ENCODE measurements around the gene CTSF. TPM values are rescaled to one million over a fixed set of nuclear protein-coding genes. Genes with fewer than 3 reads are reported as not detected.

CTSF gene
- total RNA-seq, 1 experiment from 2014 or later: 0.34 TPM

GRCh38 chr11:66603072-66603471, 34.7 kb upstream of the CTSF start:
- no peak overlapping the region for H3K9ac ChIP-seq (ENCODE audit: low read length)
- POLR2A ChIA-PET: no interaction called here
- H3K27me3 ChIP-seq (ENCODE audit: insufficient read depth, low read length): no peaks in the 10 kb centered on the region
- no TSS peak for BruUV-seq (replicated peaks)
- H3K4me1 ChIP-seq (ENCODE audit: control insufficient read depth in 1 of 2, insufficient read depth in 2 of 2, low read length in 2 of 2): peaks cover 0 to 6% of the 10 kb centered on the region in 2 experiments; a peak in 1 of 4 replicates
- intact Hi-C loops (cut with micrococcal nuclease): no loop called here
- DNase-seq (ENCODE audit: low read depth, low spot score): no peak
- no peaks in the 10 kb centered on the region for H4K20me1 ChIP-seq (ENCODE audit: insufficient read depth)
- H3K36me3 ChIP-seq (ENCODE audit: control insufficient read depth in 1 of 2, insufficient read depth in 2 of 2, low read length in 2 of 2): peaks cover 2 to 4% of the 10 kb centered on the region in 2 experiments; a peak in 3 of 4 replicates
- TF ChIP-seq EGR1 (IDR thresholded peaks at IDR 0.05; ENCODE audit: low read depth) (no peak), SRF (IDR thresholded peaks at IDR 0.05; ENCODE audit: low read depth) (no peak)
- CTCF ChIA-PET: no interaction called here
- no peak overlapping the region for H3K27ac ChIP-seq (ENCODE audit: low read depth, low read length)
- no peak overlapping the region for H3K4me2 ChIP-seq (ENCODE audit: low read length)
- H2AFZ ChIP-seq (ENCODE audit: low read depth, low read length, poor library complexity, severe bottlenecking): no peak overlapping the region
- ATAC-seq: no peak
- H3K9me2 ChIP-seq (ENCODE audit: insufficient read depth): no peaks in the 10 kb centered on the region
- H3K4me3 ChIP-seq (replicated peaks in 1 of 2; ENCODE audit: low read depth in 1 of 2, low read length in 2 of 2): no peak overlapping the region
- H3K79me2 ChIP-seq (ENCODE audit: insufficient read depth, low read length): no peaks in the 10 kb centered on the region
- RAD21 ChIA-PET (ENCODE audit: low non-redundant PET in 1 of 2, low total read pairs in 2 of 2, uncharacterized antibody in 2 of 2, unreplicated experiment in 2 of 2): no interaction called here
- H3K9me3 ChIP-seq (ENCODE audit: control insufficient read depth in 1 of 2, insufficient read depth in 1 of 2, low read depth in 1 of 2, low read length in 2 of 2): no peaks in the 10 kb centered on the region

- no peaks in the 10 kb centered on the region for H3K9me2 ChIP-seq (ENCODE audit: insufficient read depth)
- H3K27ac ChIP-seq (ENCODE audit: low read depth, low read length): no peak overlapping the region
- ChIA-PET RAD21 (ENCODE audit: low non-redundant PET in 1 of 2, low total read pairs in 2 of 2, uncharacterized antibody in 2 of 2, unreplicated experiment in 2 of 2) (no interaction called here), CTCF (interaction anchor here (0.7 kb wide), 1 partner anchor 8 kb away, joined by 3 read pairs; the partner anchor contains the start of gene CCDC87), POLR2A (interaction anchor here (0.8 kb wide), 1 partner anchor 37 kb away, joined by 3 read pairs; the partner anchor contains the start of gene RBM4)
- H3K4me3 ChIP-seq (replicated peaks in 1 of 2; ENCODE audit: low read depth in 1 of 2, low read length in 2 of 2): no peak overlapping the region
- no peaks in the 10 kb centered on the region for H3K4me1 ChIP-seq (ENCODE audit: control insufficient read depth in 1 of 2, insufficient read depth in 2 of 2, low read length in 2 of 2)
- intact Hi-C loops (cut with micrococcal nuclease): no loop called here
- no peaks in the 10 kb centered on the region; the same call in 1 of the 2 replicates for H3K79me2 ChIP-seq (ENCODE audit: insufficient read depth, low read length)
- H3K9ac ChIP-seq (ENCODE audit: low read length): no peak overlapping the region
- H3K27me3 ChIP-seq (ENCODE audit: insufficient read depth, low read length): no peaks in the 10 kb centered on the region
- H3K4me2 ChIP-seq (ENCODE audit: low read length): no peak overlapping the region
- BruUV-seq (replicated peaks): no TSS peak
- H3K9me3 ChIP-seq (ENCODE audit: control insufficient read depth in 1 of 2, insufficient read depth in 1 of 2, low read depth in 1 of 2, low read length in 2 of 2): no peaks in the 10 kb centered on the region
- DNase-seq (ENCODE audit: low read depth, low spot score) (no peak), ATAC-seq (no peak)
- H2AFZ ChIP-seq (ENCODE audit: low read depth, low read length, poor library complexity, severe bottlenecking): no peak overlapping the region
- H3K36me3 ChIP-seq (ENCODE audit: control insufficient read depth in 1 of 2, insufficient read depth in 2 of 2, low read length in 2 of 2): peaks cover 2 to 4% of the 10 kb centered on the region in 2 experiments; a peak in 2 of 4 replicates
- H4K20me1 ChIP-seq (ENCODE audit: insufficient read depth): no peaks in the 10 kb centered on the region
- no peak for TF ChIP-seq CEBPB (IDR thresholded peaks at IDR 0.05; ENCODE audit: low read depth)
- no peak for TF ChIP-seq CBX3 (IDR thresholded peaks at IDR 0.05; ENCODE audit: low read depth)
- TF ChIP-seq TCF7L2 (IDR thresholded peaks at IDR 0.05; ENCODE audit: borderline replicate concordance, extremely low read depth, insufficient read depth, insufficient read length): no peak
- no peak for TF ChIP-seq SIN3A (IDR thresholded peaks at IDR 0.05; ENCODE audit: low read depth)
- TF ChIP-seq POLR2A (IDR thresholded peaks at IDR 0.05; ENCODE audit: borderline replicate concordance, extremely low read depth, insufficient read depth, insufficient read length): no peak
- no peak for TF ChIP-seq EZH2phosphoT487 (IDR thresholded peaks at IDR 0.05; ENCODE audit: borderline replicate concordance)
- TF ChIP-seq EGR1 (IDR thresholded peaks at IDR 0.05; ENCODE audit: low read depth): no peak
- TF ChIP-seq POLR2AphosphoS5 (IDR thresholded peaks at IDR 0.05; ENCODE audit: low read depth, low read length): no peak
- TF ChIP-seq SP1 (IDR thresholded peaks at IDR 0.05; ENCODE audit: low read depth): no peak
These were observed 32.3 kb upstream of the CTSF start for GRCh38 chr11:66600631-66601233.

Data from HCT116 (cell line).